ENCODE data around the gene SDC4.
"Not testable (repeated sequence)": the region's sequence is repeated elsewhere in the genome, so short reads cannot be mapped to it uniquely, and the experiment has no call there.

SDC4 gene

GRCh38 chr20:45363611-45364492 lies 15.6 kb upstream of the SDC4 start:
- DNase-seq (ENCODE audit: low spot score) = no peak

- peak; percentile 92 for DNase-seq (ENCODE audit: low spot score)
These were observed 14.8 kb upstream of the SDC4 start, which contains the start of gene SYS1 for GRCh38 chr20:45362804-45363610. TSS of gene SYS1 (plus strand) at chr20:45363156. CDS start at chr20:45363532, 376 bp downstream.

GRCh38 chr20:45361793-45362192 lies 13.6 kb upstream of the SDC4 start:
- no peak for DNase-seq (ENCODE audit: low spot score)

- peak; percentile 59 for DNase-seq (ENCODE audit: low spot score)
These were observed 11.4 kb upstream of the SDC4 start for GRCh38 chr20:45359406-45360148.

GRCh38 chr20:45359069-45359405 lies 10.8 kb upstream of the SDC4 start:
- no peak for DNase-seq (ENCODE audit: low spot score)

DNA sequence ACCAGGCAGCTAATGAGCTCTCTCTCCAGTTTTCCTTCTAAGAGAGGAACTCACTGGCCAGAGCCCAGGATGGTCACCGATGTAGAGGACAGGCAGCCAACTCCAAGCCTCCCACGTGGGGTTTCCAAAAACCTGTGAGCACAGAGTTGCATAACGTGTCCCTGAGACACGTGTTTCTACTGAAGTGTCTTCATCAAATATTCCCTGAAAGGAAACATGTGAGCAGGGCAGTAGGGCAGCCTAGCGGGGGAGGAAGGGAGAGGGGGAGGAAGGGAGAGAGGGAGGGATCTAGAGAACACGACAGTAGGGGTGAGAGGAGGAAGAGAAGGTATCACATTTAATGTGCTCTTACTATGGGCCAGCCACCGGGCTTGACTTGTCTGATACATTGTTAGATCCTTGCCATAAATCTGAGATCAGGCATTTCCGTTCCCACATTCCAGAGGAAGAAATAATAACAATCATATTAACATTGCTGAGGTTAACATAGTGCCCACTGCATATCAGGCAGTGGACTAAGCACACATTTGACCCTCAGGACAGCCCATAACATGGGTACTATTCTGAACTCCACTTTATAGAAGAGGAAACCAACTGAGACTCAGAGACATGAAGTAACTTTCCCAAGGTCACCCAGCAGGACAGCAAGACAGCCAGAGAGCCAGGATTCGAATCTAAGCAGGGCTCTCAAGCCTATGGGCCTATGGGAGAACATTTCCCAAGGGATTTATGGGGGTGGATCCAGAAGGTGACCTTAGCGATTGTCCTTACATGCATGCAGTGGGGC lies 10.3 kb upstream of the SDC4 start:
- DNase-seq (ENCODE audit: low spot score) = no peak

- no peak for DNase-seq (ENCODE audit: low spot score)
These were observed 7.2 kb upstream of the SDC4 start for GRCh38 chr20:45355209-45356084.

DNA sequence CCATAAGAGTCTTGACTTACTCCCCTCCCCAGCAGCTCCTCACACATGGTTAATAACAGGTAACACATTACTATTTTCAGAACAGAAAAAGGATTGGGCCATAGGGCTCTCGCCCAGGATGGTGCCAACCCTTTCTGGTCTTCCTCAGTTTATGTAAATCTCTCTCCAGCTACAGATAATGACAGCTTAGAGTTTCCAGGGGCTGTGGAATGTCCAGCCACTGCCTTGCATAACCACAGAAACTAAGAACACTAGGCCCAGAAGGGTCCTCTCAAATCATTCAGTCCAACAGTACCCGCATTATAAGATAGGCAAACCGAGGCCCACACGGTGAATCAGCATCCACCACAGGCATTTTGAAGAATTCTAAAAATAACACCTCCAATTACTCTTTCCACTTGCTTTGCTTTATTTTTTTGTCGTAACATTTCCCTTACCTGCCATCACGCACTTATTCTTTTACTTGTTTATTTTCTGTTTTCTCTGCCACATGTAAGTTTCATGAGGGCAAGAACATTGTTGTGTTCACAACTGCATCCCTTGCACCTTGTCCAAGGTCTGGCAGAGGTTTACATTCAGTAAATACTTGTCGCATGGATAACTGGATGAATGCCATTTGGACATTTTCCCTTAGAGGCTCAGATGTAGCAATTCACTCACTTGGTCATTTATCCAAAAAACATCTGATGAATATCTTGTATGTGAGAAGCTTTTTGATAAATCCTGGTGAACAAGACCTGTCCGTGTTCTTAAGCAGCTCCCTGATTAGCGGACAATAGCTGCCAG lies 6.4 kb upstream of the SDC4 start:
- DNase-seq (ENCODE audit: low spot score) = no peak

DNA sequence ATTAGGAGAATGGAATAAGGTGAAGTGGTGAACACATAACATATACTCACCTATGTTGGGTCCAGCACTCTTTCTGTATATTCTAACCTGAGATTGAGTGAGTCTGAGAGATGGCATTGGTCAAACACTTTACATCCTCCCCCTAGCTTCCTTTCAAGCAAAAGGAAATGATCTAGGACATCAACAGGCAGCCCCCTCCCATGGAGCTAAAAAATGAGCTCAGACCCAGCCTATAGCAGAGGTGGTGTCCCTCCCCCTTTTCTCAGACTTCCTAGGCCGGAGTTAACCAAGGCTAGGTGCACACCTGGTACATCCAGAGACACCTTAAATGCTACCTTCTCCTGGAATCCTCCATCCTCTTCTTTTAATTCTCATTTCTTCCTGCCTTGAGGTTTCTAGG lies 5.5 kb upstream of the SDC4 start:
- no peak for DNase-seq (ENCODE audit: low spot score)

GRCh38 chr20:45352729-45353128 lies 4.5 kb upstream of the SDC4 start:
- DNase-seq (ENCODE audit: low spot score) = no peak

GRCh38 chr20:45350795-45351194 lies 2.6 kb upstream of the SDC4 start:
- DNase-seq (ENCODE audit: low spot score) = not testable (repeated sequence)

DNA sequence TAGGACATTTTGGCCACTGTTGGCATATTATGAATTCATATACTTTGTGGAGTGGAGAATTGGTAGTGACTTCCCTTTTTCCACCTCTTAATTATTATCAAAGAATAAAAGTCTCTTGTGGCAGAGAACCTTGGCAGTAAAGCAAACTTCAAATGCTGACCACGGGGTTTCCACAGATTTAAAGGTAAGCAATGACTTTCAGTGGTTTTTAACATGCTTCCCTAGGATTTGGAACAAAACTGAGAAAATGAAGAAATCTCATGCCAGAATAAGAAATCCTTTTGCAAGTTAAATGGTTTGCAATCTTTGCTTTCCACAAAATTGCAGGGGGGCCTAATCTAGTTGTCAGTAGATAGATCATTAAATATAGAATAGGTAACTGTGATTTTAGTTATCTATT lies 2.0 kb upstream of the SDC4 start:
- DNase-seq (ENCODE audit: low spot score) = no peak

GRCh38 chr20:45347297-45347935 lies 808 bp downstream of the SDC4 start:
- DNase-seq (ENCODE audit: low spot score) = no peak

- DNase-seq (ENCODE audit: low spot score) = no peak
These were observed 1.4 kb downstream of the SDC4 start for GRCh38 chr20:45346851-45347250.

- DNase-seq (ENCODE audit: low spot score) = no peak
These were observed 1.9 kb downstream of the SDC4 start for GRCh38 chr20:45346291-45346718.

DNA sequence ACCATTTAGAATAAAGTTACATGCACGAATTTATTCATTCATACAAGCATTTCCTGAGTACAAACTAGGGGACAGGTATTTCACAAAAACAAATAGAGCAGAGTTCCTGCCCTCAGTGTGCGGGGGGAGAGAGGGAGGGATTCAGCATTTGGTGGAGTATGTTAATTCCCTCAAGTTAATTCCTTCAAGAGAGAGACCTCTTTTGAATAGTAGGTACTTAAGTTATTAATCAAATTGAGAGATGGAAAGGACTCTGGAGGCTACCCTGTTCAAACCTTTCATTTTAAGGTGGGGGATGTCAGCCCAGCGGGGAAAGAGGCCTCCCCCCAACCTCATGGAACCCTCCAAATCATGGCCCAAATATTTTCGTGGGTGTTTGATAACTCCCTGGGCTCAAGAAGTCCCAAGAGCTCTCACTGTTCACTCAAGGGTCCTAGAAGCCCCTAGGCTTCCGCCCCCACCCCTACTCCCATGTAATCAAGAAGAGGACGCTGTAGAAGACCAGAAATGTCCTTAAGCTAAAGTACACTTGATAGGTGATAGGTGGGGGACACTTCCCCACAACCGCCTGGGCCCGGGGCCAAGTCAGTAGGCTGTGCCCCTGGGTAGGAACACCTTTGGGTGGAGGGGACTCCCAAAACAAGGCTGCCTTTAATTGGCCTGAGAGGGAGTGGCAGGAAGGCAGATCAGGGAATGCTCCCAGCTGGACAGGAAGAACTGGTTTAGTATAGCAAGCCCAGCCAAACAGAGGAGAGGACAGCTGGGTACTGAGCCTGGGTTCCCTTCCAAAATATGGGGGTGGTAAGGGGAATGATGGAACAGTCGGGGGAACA lies 2.9 kb downstream of the SDC4 start:
- DNase-seq (ENCODE audit: low spot score) = no peak

DNA sequence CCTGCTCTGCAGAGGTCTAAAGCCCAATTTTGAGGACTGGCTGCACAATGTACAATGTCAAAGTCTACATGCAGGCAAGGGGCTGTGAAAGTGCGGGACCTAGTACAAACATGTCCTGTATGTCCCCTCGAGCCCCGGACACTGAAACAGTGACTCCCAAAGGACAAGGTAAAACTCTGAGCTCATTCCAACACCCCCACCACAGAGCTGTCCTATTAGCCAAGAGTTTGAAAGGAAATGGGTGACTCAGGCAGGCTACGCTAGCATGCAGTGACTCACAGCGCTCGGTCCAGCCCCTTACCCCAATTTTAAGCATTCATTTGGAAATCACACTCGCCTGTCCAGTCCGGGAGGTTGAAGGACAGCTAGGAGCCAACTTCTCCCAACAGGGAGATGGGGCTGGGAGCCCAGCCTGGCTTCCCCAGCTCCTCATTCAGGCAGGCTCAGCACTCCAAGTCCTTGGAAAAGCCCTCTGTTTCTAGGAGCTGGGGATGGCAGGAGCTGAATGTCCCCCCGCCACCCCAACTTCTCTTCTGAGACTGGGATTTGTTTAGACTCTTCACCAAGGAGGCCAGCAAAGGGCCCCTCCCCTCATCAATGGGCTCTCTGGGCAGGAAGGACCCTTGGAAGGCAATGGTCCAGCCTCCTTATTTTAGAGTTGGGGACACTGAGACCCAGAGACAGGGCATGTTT lies 3.9 kb downstream of the SDC4 start:
- DNase-seq (ENCODE audit: low spot score) = no peak
